GM19193 (cell line): Measurements from ENCODE around the gene ASTE1.

ENCODE experiments used
- POLR2A ChIP-seq: IDR thresholded peaks from 4 replicates; pipeline ENCODE4 v1.6.1; 2011; ENCODE audit not compliant: insufficient read depth, insufficient read length; ENCODE audit errors: extremely low read depth

ASTE1 gene

GRCh38 chr3:130976706-130977105 is 49.9 kb downstream of the ASTE1 start:
- no peak for TF ChIP-seq POLR2A

GRCh38 chr3:130975251-130975650 is 51.4 kb downstream of the ASTE1 start:
- TF ChIP-seq POLR2A, result no peak

- no peak for TF ChIP-seq POLR2A
Observed at GRCh38 chr3:130974201-130974600, 52.4 kb downstream of the ASTE1 start.

DNA sequence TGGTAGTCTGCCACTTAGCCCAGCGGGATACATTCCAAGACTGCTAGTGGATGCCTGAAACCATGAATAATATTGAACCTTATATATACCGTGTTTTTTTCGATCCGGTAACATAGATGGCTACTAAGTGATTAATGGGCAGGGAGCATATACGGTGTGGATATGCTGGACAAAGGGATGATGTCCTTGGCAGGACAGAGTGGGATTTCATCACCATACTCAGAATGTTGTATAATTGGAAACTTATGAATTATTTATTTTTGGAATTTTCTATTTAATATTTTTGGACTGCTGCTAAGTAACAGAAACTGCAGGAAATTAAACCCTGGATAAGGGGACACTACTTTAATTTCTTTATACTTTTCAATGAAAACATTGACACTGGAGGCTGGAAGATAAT is 53.2 kb downstream of the ASTE1 start:
- TF ChIP-seq POLR2A, result no peak

DNA sequence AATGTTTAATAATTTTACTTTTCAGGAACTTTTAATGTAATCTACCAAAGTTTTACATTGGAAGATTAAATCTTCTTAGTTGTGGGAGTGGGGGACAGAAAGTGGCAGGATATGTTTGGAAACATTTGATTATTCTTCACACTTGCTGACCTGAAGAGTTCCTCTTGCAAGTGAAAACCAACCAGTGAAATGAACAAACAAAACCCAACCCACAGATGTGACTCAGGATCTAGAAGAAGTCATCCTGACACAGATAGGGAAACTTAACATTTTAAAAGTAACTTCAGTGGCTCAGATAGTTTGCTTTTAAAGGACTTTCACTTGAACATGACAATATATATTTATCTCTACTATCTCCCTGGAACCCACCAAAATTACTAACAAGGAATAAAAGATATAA is 55.4 kb downstream of the ASTE1 start:
- no peak for TF ChIP-seq POLR2A

DNA sequence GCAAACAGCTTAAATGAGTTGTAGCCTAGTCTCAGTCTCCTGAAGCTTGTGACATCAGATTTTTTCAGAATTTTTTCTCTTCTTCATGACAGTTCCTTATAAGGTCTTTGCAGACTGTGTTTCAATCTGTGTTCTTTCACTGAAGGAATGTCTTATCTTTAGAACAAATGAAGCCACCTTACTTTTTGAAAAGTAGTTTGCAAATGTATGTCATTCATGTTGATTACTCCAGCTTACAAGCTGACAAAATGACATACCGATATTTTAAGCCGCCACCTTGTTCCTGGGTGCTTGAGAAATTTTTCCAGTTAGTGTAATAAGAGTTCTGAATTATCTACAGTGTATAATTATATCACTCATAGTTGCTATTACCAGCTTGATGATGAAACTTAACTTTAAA is 57.0 kb downstream of the ASTE1 start:
- TF ChIP-seq POLR2A, result no peak

DNA sequence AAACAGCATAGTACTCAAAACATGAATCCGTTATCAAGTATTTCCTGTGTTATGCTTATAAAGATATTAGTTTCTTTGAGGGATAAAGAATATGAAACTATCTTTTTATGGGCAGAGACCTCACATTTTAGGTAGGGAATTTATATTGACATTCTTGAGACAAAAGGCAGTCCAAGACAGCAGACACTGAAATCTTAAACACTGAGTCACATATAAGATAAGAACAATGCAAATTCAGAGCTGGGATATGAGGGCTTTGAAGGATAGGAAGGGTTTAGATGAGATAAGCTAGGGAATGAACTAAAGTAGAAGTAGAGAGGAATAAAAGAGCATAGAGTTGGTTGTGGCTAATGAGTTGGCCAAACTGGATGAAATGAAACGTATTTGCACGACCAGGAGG is 58.4 kb downstream of the ASTE1 start:
- no peak for TF ChIP-seq POLR2A

GRCh38 chr3:130967281-130967680 is 59.3 kb downstream of the ASTE1 start:
- no peak for TF ChIP-seq POLR2A

DNA sequence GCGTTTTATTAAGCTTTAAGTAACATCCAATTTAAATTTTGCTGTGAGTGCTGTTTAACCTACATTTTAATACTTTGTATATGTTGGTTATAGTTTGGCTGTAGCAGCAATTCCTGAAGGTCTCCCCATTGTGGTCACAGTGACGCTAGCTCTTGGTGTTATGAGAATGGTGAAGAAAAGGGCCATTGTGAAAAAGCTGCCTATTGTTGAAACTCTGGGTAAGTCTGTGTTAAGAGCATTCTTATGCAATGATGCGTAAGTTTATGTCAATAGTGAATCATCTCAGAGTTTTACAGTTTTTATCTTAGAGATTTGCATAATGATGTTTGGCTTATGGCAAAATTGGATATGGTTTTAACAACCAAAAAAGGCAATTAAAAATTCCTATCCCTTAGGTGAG is 62.7 kb downstream of the ASTE1 start:
- TF ChIP-seq POLR2A, result no peak
